ENCODE data around the gene TDRD7.

The TDRD7 gene

GRCh38 chr9:97411789-97412625 lies at the start of gene TDRD7:
TDRD7 (plus strand) TSS chr9:97412096; CDS start chr9:97428466, 16,370 bp downstream.
- DNase-seq (ENCODE audit: low read depth) = no peak

- no peak for DNase-seq (ENCODE audit: low read depth)
These were observed 48.9 kb upstream of the TDRD7 start for GRCh38 chr9:97362777-97363545.

GRCh38 chr9:97363661-97364299 lies 48.1 kb upstream of the TDRD7 start:
- DNase-seq (ENCODE audit: low read depth) = no peak

GRCh38 chr9:97364769-97365490 lies 47.0 kb upstream of the TDRD7 start:
- no peak for DNase-seq (ENCODE audit: low read depth)

- no peak for DNase-seq (ENCODE audit: low read depth)
These were observed 46.3 kb upstream of the TDRD7 start for GRCh38 chr9:97365634-97366033.

GRCh38 chr9:97366476-97366875 lies 45.4 kb upstream of the TDRD7 start:
- DNase-seq (ENCODE audit: low read depth) = no peak

GRCh38 chr9:97366889-97367288 lies 45.0 kb upstream of the TDRD7 start:
- no peak for DNase-seq (ENCODE audit: low read depth)

- no peak for DNase-seq (ENCODE audit: low read depth)
These were observed 44.2 kb upstream of the TDRD7 start for GRCh38 chr9:97367729-97368128.

GRCh38 chr9:97368964-97369363 lies 42.9 kb upstream of the TDRD7 start:
- DNase-seq (ENCODE audit: low read depth) = no peak

GRCh38 chr9:97372580-97372979 lies 39.3 kb upstream of the TDRD7 start:
- DNase-seq (ENCODE audit: low read depth) = no peak

- DNase-seq (ENCODE audit: low read depth) = no peak
These were observed 38.6 kb upstream of the TDRD7 start for GRCh38 chr9:97373331-97373730.

- DNase-seq (ENCODE audit: low read depth) = no peak
These were observed 37.1 kb upstream of the TDRD7 start for GRCh38 chr9:97374811-97375210.

- no peak for DNase-seq (ENCODE audit: low read depth)
These were observed 35.0 kb upstream of the TDRD7 start for GRCh38 chr9:97376902-97377301.

GRCh38 chr9:97382099-97382718 lies 29.7 kb upstream of the TDRD7 start:
- no peak for DNase-seq (ENCODE audit: low read depth)

GRCh38 chr9:97384406-97385262 lies 27.3 kb upstream of the TDRD7 start:
- DNase-seq (ENCODE audit: low read depth) = no peak

- no peak for DNase-seq (ENCODE audit: low read depth)
These were observed 26.2 kb upstream of the TDRD7 start for GRCh38 chr9:97385626-97386264.

- DNase-seq (ENCODE audit: low read depth) = no peak
These were observed 25.6 kb upstream of the TDRD7 start for GRCh38 chr9:97386265-97386633.

- no peak for DNase-seq (ENCODE audit: low read depth)
These were observed 25.0 kb upstream of the TDRD7 start for GRCh38 chr9:97386733-97387503.

- no peak for DNase-seq (ENCODE audit: low read depth)
These were observed 24.4 kb upstream of the TDRD7 start for GRCh38 chr9:97387504-97387886.
